ENCODE data around the gene CREBBP. TPM values are rescaled to one million over a fixed set of nuclear protein-coding genes. Genes with fewer than 3 reads are reported as not detected.

Gene CREBBP
- total RNA-seq, 1 donor from 2014 or later = 35.3 TPM

GRCh38 chr16:3759736-3760135 is 120.8 kb downstream of the CREBBP start:
- intact Hi-C loops (cut with DNase I) = no loop called here
- no peak for DNase-seq
- ATAC-seq (ENCODE audit: poor library complexity) = peak; percentile 42

- intact Hi-C loops (cut with DNase I) = no loop called here
- DNase-seq (peak; percentile 10), ATAC-seq (ENCODE audit: poor library complexity) (no peak)
These were observed 124.4 kb downstream of the CREBBP start for GRCh38 chr16:3756113-3756512.

- intact Hi-C loops (cut with DNase I) = no loop called here
- ATAC-seq (ENCODE audit: poor library complexity) (no peak), DNase-seq (no peak)
These were observed 125.3 kb downstream of the CREBBP start for GRCh38 chr16:3755249-3755648.

- intact Hi-C loops (cut with DNase I) = no loop called here
- DNase-seq (no peak), ATAC-seq (ENCODE audit: poor library complexity) (no peak)
These were observed 125.7 kb downstream of the CREBBP start for GRCh38 chr16:3754772-3755171.

- ATAC-seq (ENCODE audit: poor library complexity) (no peak), DNase-seq (peak; percentile 2)
- intact Hi-C loops (cut with DNase I) = no loop called here
These were observed 126.3 kb downstream of the CREBBP start for GRCh38 chr16:3754081-3754703.

GRCh38 chr16:3752984-3753383 is 127.5 kb downstream of the CREBBP start:
- intact Hi-C loops (cut with DNase I) = no loop called here
- DNase-seq = no peak
- no peak for ATAC-seq (ENCODE audit: poor library complexity)

- ATAC-seq (ENCODE audit: poor library complexity) = no peak
- intact Hi-C loops (cut with DNase I) = no loop called here
- DNase-seq = no peak
These were observed 128.6 kb downstream of the CREBBP start for GRCh38 chr16:3751878-3752277.

- intact Hi-C loops (cut with DNase I) = no loop called here
- DNase-seq = peak; percentile 34
- peak; percentile 19 for ATAC-seq (ENCODE audit: poor library complexity)
These were observed 132.2 kb downstream of the CREBBP start for GRCh38 chr16:3748307-3748706.

- ATAC-seq (ENCODE audit: poor library complexity) (no peak), DNase-seq (peak; percentile 10)
- intact Hi-C loops (cut with DNase I) = no loop called here
These were observed 134.7 kb downstream of the CREBBP start for GRCh38 chr16:3745751-3746355.

- intact Hi-C loops (cut with DNase I) = no loop called here
- no peak for ATAC-seq (ENCODE audit: poor library complexity)
- DNase-seq = peak; percentile 37
These were observed 136.5 kb downstream of the CREBBP start for GRCh38 chr16:3744018-3744417.

- peak; percentile 10 for DNase-seq
- no peak for ATAC-seq (ENCODE audit: poor library complexity)
- intact Hi-C loops (cut with DNase I) = no loop called here
These were observed 139.6 kb downstream of the CREBBP start for GRCh38 chr16:3740934-3741333.

GRCh38 chr16:3740186-3740585 is 140.3 kb downstream of the CREBBP start:
- intact Hi-C loops (cut with DNase I) = no loop called here
- DNase-seq = peak; percentile 10
- no peak for ATAC-seq (ENCODE audit: poor library complexity)

GRCh38 chr16:3739636-3740035 is 140.9 kb downstream of the CREBBP start:
- intact Hi-C loops (cut with DNase I) = no loop called here
- ATAC-seq (ENCODE audit: poor library complexity) (no peak), DNase-seq (peak; percentile 6)

GRCh38 chr16:3738541-3738940 is 142.0 kb downstream of the CREBBP start:
- intact Hi-C loops (cut with DNase I) = no loop called here
- ATAC-seq (ENCODE audit: poor library complexity) (no peak), DNase-seq (peak; percentile 13)

GRCh38 chr16:3738128-3738527 is 142.4 kb downstream of the CREBBP start:
- ATAC-seq (ENCODE audit: poor library complexity) = no peak
- no peak for DNase-seq
- intact Hi-C loops (cut with DNase I) = no loop called here

- ATAC-seq (ENCODE audit: poor library complexity) (no peak), DNase-seq (no peak)
- intact Hi-C loops (cut with DNase I) = no loop called here
These were observed 143.3 kb downstream of the CREBBP start for GRCh38 chr16:3737181-3737580.

GRCh38 chr16:3736116-3736515 is 144.4 kb downstream of the CREBBP start:
- ATAC-seq (ENCODE audit: poor library complexity) (no peak), DNase-seq (peak; percentile 28)
- intact Hi-C loops (cut with DNase I) = no loop called here

GRCh38 chr16:3735541-3735940 is 145.0 kb downstream of the CREBBP start:
- DNase-seq (peak; percentile 19), ATAC-seq (ENCODE audit: poor library complexity) (no peak)
- intact Hi-C loops (cut with DNase I) = no loop called here

- DNase-seq = no peak
- no peak for ATAC-seq (ENCODE audit: poor library complexity)
These were observed 145.7 kb downstream of the CREBBP start for GRCh38 chr16:3734758-3735221.

GRCh38 chr16:3734084-3734757 is 146.3 kb downstream of the CREBBP start:
- DNase-seq = peak; percentile 33
- no peak for ATAC-seq (ENCODE audit: poor library complexity)
- intact Hi-C loops (cut with DNase I) = no loop called here

More at GRCh38 chr16:3734758-3735221, 145.7 kb downstream of the CREBBP start:
- intact Hi-C loops (cut with DNase I) = no loop called here
